Progenitor cell of endocrine pancreas (in vitro differentiated cells): ENCODE results near the gene PTCH1. TPM values are rescaled to one million over a fixed set of nuclear protein-coding genes. Genes with fewer than 3 reads are reported as not detected.

ENCODE experiments used
- DNase-seq: peaks from one replicate; pipeline ENCODE4 v3.0.0; 2021; ENCODE audit warnings: low spot score; ENCODE audit not compliant: unreplicated experiment
- H3K27ac Mint-ChIP-seq: 2 replicates; pipeline ENCODE4 v1.8.0; 2021; ENCODE audit warnings: mild to moderate bottlenecking, moderate library complexity, mixed read lengths
- H3K27me3 Mint-ChIP-seq: 2 replicates; pipeline ENCODE4 v1.8.0; 2021; ENCODE audit warnings: mixed read lengths
- H3K36me3 Mint-ChIP-seq: 2 replicates; pipeline ENCODE4 v1.8.0; 2022; ENCODE audit warnings: mixed read lengths; ENCODE audit not compliant: insufficient read depth
- H3K4me1 Mint-ChIP-seq: 2 replicates; pipeline ENCODE4 v1.8.0; 2021; ENCODE audit warnings: low read depth, mixed read lengths
- H3K4me3 Mint-ChIP-seq: 2 replicates; pipeline ENCODE4 v1.8.0; 2021; ENCODE audit warnings: low read depth, mild to moderate bottlenecking, moderate library complexity, mixed read lengths
- H3K9me3 Mint-ChIP-seq: 2 replicates; pipeline ENCODE4 v1.8.0; 2021; ENCODE audit warnings: low read depth, mixed read lengths
- CTCF ChIP-seq: fragments of 200-600 bp; sonication (generic); IDR thresholded peaks from one replicate; pipeline ENCODE4 v1.5.0; 2021; ENCODE audit warnings: antibody characterized with exemption, mild to moderate bottlenecking; ENCODE audit not compliant: unreplicated experiment
- total RNA-seq: library from RNA; stranded (reverse); gene quantifications from 2 replicates; pipeline ENCODE4 v1.2.1, GENCODE V29; 2021

Gene PTCH1
- total RNA-seq, 1 donor from 2014 or later: 56.3 TPM

- no peaks in the 10 kb centered on the region for H3K27me3 Mint-ChIP-seq
- H3K4me3 Mint-ChIP-seq: no peak overlapping the region
- H3K27ac Mint-ChIP-seq: no peak overlapping the region
- peaks cover 19% of the 10 kb centered on the region for H3K4me1 Mint-ChIP-seq
- TF ChIP-seq CTCF: no peak
- peaks cover 51% of the 10 kb centered on the region for H3K36me3 Mint-ChIP-seq
- no peak for DNase-seq
- H3K9me3 Mint-ChIP-seq: no peaks in the 10 kb centered on the region
Measured at GRCh38 chr9:95459851-95460517, 56.8 kb downstream of the PTCH1 start.

GRCh38 chr9:95459178-95459577, 57.6 kb downstream of the PTCH1 start:
- Mint-ChIP-seq H3K9me3 (no peaks in the 10 kb centered on the region), H3K4me1 (peaks cover 18% of the 10 kb centered on the region), H3K4me3 (no peak overlapping the region), H3K27ac (no peak overlapping the region), H3K27me3 (no peaks in the 10 kb centered on the region), H3K36me3 (peaks cover 50% of the 10 kb centered on the region)
- TF ChIP-seq CTCF: no peak
- no peak for DNase-seq

- no peaks in the 10 kb centered on the region for H3K9me3 Mint-ChIP-seq
- DNase-seq: no peak
- H3K4me1 Mint-ChIP-seq: peaks cover 18% of the 10 kb centered on the region
- H3K27ac Mint-ChIP-seq: no peak overlapping the region
- H3K4me3 Mint-ChIP-seq: no peak overlapping the region
- no peaks in the 10 kb centered on the region for H3K27me3 Mint-ChIP-seq
- no peak for TF ChIP-seq CTCF
- H3K36me3 Mint-ChIP-seq: peaks cover 54% of the 10 kb centered on the region
Measured at GRCh38 chr9:95458666-95459065, 58.1 kb downstream of the PTCH1 start.

GRCh38 chr9:95457769-95458168, 59.0 kb downstream of the PTCH1 start:
- TF ChIP-seq CTCF: no peak
- Mint-ChIP-seq H3K36me3 (peaks cover 55% of the 10 kb centered on the region), H3K27ac (no peak overlapping the region), H3K4me1 (peaks cover 10% of the 10 kb centered on the region), H3K27me3 (no peaks in the 10 kb centered on the region), H3K9me3 (no peaks in the 10 kb centered on the region), H3K4me3 (no peak overlapping the region)
- DNase-seq: no peak

GRCh38 chr9:95455714-95456113, 61.1 kb downstream of the PTCH1 start:
- H3K4me3 Mint-ChIP-seq: no peak overlapping the region
- H3K27ac Mint-ChIP-seq: no peak overlapping the region
- TF ChIP-seq CTCF: no peak
- no peaks in the 10 kb centered on the region for H3K27me3 Mint-ChIP-seq
- DNase-seq: no peak
- peaks cover 55% of the 10 kb centered on the region for H3K36me3 Mint-ChIP-seq
- H3K4me1 Mint-ChIP-seq: peaks cover 3% of the 10 kb centered on the region
- no peaks in the 10 kb centered on the region for H3K9me3 Mint-ChIP-seq
